ENCODE data around the gene MYO1F.

DNA sequence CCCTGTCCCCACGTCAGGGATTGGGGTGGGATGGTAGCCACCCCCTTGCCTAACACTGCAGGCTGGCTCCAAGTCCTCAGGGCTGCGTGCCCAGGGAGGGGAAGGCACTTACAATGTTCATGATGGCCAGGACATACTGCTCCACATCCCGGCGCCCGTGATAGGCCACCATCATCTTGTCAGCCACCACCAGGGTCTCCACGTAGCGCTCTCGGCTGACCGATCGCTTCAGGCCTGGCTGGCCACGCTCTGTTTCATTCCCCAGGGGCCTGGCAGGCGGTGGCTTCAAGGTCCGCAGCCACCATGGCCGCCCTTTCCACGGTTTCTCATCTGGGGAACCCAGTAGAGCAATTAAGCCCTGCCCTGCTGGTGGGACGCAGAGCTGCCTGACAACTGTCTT lies 23.6 kb upstream of the MYO1F start:
- TF ChIP-seq SUZ12 (IDR thresholded peaks at IDR 0.05) (no peak), FOXM1 (IDR thresholded peaks at IDR 0.05; ENCODE audit: borderline replicate concordance) (no peak), BHLHE40 (IDR thresholded peaks at IDR 0.05; ENCODE audit: borderline replicate concordance) (no peak)

Data from HEK293T (cell line).